Esophagus (tissue), 2 donors: ENCODE results near the gene C1orf210. TPM values are rescaled to one million over a fixed set of nuclear protein-coding genes. Genes with fewer than 3 reads are reported as not detected.

Experiments
- H3K27ac ChIP-seq, 2 donors: one replicate each; pipeline ENCODE4 v1.5.1; 2013; ENCODE audit warnings: low read depth in 2 of 2, mild to moderate bottlenecking in 2 of 2, inconsistent platforms in 1 of 2, low read length in 1 of 2, moderate library complexity in 1 of 2
- H3K27me3 ChIP-seq, 2 donors: one replicate each; pipeline ENCODE4 v1.6.1; 2013; ENCODE audit warnings: low read length in 2 of 2, control low read depth in 1 of 2, mild to moderate bottlenecking in 1 of 2; ENCODE audit not compliant: insufficient read depth in 2 of 2, control insufficient read depth in 1 of 2
- H3K36me3 ChIP-seq, 2 donors: one replicate each; pipeline ENCODE4 v1.6.1; 2013; ENCODE audit warnings: low read length in 1 of 2; ENCODE audit not compliant: control insufficient read depth in 2 of 2, insufficient read depth in 2 of 2
- H3K4me1 ChIP-seq, 2 donors: one replicate each; pipeline ENCODE4 v1.6.1; 2013; ENCODE audit warnings: low read length in 1 of 2; ENCODE audit not compliant: control insufficient read depth in 2 of 2, insufficient read depth in 2 of 2
- H3K4me3 ChIP-seq, 2 donors: one replicate each; pipeline ENCODE4 v1.5.1; 2013; ENCODE audit warnings: low read length in 2 of 2, mild to moderate bottlenecking in 2 of 2, low read depth in 1 of 2, moderate library complexity in 1 of 2
- H3K9me3 ChIP-seq, 2 donors: one replicate each; pipeline ENCODE4 v1.6.1; 2013; ENCODE audit warnings: mild to moderate bottlenecking in 2 of 2, low read depth in 1 of 2, low read length in 1 of 2, moderate library complexity in 1 of 2; ENCODE audit not compliant: control insufficient read depth in 2 of 2, insufficient read depth in 1 of 2
- WGBS, 2 donors: extraction: QIAGEN DNeasy Blood & Tissue Kit; methylation state at CpG; one replicate each; pipeline ENCODE4 v1.1.7; 2013; 5-methylcytosine and 5-hydroxymethylcytosine counted together
- polyA plus RNA-seq, 2 donors: library from polyadenylated mRNA; stranded (reverse); fragments of 200-250 nt; gene quantifications; one replicate each; pipeline ENCODE4 v1.2.3, GENCODE V29; 2013
- donor health status: healthy with polysubstance abuse.
- donor health status: Bipolar disorder and iron deficiency.

Gene C1orf210
- polyA plus RNA-seq, 2 donors: 9.1 to 16.7 TPM

DNA sequence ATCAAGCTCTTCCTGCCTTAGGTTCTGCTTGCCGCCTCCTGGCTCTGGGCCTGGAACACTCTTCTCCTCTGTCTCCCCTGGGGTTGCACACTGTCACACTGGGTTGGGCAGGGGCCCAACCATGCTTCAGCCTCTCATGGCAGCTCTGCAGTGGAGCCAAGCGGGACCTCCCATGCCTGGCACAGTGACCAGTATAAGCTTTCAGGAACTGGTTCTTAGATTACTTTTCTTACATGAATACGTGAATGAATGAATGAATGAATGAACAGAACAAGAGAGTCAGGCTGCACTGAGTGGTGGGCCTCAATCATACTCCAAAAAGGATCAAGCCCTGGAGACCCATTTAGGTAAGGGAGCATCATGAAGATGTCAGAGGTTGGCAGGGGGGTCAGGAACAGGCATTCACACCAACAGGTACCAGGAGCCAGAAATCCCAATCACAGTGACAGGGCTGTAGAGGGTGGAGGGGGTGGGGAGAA is 46.4 kb downstream of the C1orf210 start:
- WGBS, 2 donors: 77 to 82% methylated on average over 3 of the region's 3 CpGs
- H3K4me3 ChIP-seq: no peak overlapping the region
- no peaks in the 10 kb centered on the region for H3K27me3 ChIP-seq
- H3K36me3 ChIP-seq: no peaks in the 10 kb centered on the region
- H3K9me3 ChIP-seq: no peaks in the 10 kb centered on the region
- no peak overlapping the region for H3K27ac ChIP-seq
- H3K4me1 ChIP-seq: no peaks in the 10 kb centered on the region

DNA sequence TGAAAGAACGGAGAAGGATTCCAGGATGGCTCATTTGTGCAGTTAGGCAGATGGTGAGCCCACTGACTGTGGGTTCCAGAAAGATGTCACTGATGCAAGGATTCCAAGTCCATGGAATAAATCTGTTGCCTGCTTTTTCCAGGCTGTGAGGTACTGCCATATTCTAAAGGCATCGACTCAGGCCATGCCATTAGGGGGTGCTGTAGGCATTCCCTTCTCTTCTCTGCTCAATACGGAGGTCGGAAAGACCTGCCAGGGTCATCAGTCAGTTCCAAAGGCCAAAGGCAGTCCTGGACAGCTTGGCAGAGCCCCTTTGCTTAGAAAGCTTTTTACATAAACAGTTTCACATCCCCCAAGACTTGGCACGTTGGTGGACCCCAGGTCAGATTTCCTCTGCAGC is 47.3 kb downstream of the C1orf210 start:
- no peaks in the 10 kb centered on the region for H3K9me3 ChIP-seq
- WGBS, 2 donors: 15 to 22% methylated on average over 5 of the region's 5 CpGs
- no peak overlapping the region for H3K4me3 ChIP-seq
- H3K27ac ChIP-seq: no peak overlapping the region
- no peaks in the 10 kb centered on the region for H3K36me3 ChIP-seq
- H3K4me1 ChIP-seq: no peaks in the 10 kb centered on the region
- no peaks in the 10 kb centered on the region for H3K27me3 ChIP-seq

DNA sequence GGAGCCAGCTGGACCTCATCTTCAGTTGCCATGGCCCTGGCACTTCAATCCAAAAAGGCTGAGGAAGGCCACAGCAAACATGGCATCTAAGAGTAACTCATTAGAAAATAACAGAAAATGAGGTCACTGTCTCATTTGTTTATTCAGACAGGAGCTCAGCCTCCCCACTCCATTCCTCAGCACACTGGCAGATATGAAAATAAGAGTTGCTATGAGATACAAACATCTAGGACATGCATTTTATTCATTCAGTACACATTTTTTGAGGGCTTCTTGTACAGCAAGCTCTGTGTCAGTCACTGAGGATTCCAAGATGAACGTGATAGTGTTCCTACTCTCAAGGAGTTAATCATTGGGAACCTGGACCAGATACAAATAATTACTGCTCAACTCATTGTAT is 48.3 kb downstream of the C1orf210 start:
- Histone ChIP-seq H3K27me3 (no peaks in the 10 kb centered on the region), H3K4me1 (no peaks in the 10 kb centered on the region), H3K27ac (no peak overlapping the region), H3K9me3 (no peaks in the 10 kb centered on the region), H3K36me3 (no peaks in the 10 kb centered on the region), H3K4me3 (no peak overlapping the region)
- WGBS, 2 donors: 69 to 75% methylated on average over 1 of the region's 1 CpG

DNA sequence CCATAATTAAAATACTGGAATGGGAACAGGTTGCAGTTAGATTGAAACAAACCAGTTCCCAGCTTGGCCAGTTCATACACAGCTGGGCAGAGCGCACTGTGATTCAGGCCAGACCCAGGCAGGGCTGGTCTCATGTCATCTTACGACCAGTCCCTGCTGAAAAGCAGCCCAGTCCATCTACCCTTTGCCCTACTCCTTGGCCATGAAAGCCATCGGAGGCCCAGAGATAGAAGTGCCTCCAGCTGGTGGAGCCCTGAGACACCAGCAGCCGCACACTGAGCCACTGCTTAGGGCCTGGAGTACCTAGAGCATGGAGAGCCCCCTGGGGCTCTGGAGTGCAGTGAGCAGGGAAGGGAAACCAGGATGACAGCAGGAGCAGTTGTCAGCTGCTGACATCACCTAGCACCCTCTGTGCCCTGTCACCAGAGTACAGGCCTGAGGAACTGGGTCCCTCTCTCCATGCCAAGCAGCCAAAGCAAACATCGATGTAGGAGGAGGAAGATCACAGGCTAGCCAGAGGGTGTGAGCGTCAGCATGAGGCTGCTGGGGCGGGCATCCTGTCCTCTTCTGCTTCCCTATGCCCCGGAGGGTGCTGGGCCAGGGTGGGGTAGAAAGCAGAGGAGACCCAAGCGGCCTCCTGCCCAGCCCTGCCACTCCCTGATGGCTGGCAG is 49.8 kb downstream of the C1orf210 start:
- WGBS, 2 donors: 68 to 71% methylated on average over 9 of the region's 9 CpGs
- Histone ChIP-seq H3K27ac (no peak overlapping the region), H3K4me1 (no peaks in the 10 kb centered on the region)

DNA sequence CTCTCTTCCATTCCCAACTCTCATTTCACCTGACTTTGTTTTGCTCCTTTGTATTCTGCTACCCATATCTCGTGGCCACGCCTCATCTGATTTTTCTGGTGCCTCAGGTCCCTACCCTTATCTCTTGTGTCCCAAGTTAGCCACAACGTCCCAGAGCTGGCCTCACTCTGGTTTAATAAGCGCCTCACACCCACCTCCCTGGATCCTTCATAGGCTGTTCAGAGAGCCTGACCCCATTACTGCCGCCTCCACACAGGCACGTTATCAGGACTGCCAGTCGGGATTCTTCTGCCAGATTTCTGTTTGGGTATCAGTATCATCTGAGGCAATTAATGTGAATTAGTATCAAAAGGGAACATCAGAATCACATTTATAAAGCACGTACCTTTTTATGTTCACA is 50.3 kb downstream of the C1orf210 start:
- Histone ChIP-seq H3K27ac (no peak overlapping the region), H3K4me3 (no peak overlapping the region), H3K36me3 (no peaks in the 10 kb centered on the region), H3K27me3 (no peaks in the 10 kb centered on the region), H3K4me1 (no peaks in the 10 kb centered on the region), H3K9me3 (no peaks in the 10 kb centered on the region)
- WGBS, 2 donors: 74 to 85% methylated on average over 8 of the region's 8 CpGs

More for the DNA sequence above, 49.8 kb downstream of the C1orf210 start:
- Histone ChIP-seq H3K4me3 (no peak overlapping the region), H3K9me3 (no peaks in the 10 kb centered on the region), H3K36me3 (no peaks in the 10 kb centered on the region), H3K27me3 (no peaks in the 10 kb centered on the region)

DNA sequence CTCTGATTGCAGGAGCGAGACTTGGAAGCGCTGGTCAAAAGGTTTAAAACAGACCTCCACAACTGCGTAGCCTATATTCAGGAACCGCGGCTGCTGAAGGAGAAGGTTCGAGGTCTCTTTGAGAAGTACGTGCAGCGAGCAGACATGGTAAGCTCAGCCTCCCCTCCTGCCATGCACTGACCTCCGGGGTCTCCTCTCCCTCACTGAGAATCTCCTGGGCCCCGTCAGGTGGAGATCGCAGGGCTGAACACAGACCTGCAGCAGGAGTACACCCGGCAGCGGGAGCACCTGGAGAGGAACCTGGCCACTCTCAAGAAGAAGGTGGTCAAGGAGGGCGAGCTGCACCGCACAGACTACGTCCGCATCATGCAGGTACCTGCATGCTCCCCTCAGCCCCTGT is 51.1 kb downstream of the C1orf210 start:
- 94 to 95% methylated on average over 17 of the region's 17 CpGs for WGBS, 2 donors
- Histone ChIP-seq H3K27ac (no peak overlapping the region), H3K4me1 (no peaks in the 10 kb centered on the region), H3K9me3 (no peaks in the 10 kb centered on the region), H3K4me3 (no peak overlapping the region), H3K36me3 (no peaks in the 10 kb centered on the region), H3K27me3 (no peaks in the 10 kb centered on the region)

DNA sequence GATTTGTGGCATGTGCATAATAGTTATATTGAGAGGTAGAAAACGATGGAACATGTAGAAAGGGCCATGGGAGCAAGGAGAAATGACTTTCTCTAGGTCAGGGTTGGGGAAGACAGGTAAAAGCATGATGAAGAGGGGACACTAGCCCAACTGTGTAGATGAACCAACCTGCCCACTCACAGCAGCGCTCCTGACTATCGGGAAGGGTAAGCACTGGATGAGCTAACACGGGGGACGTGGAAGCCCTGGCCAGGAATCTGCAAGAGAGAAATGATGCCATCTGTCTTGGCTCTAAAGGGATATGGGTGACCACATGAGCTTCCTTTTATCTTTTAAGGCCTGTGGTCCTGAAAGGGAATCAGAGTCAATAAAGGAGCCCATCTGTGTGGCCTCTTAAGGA is 51.8 kb downstream of the C1orf210 start:
- WGBS, 2 donors: 91 to 93% methylated on average over 5 of the region's 5 CpGs
- no peak overlapping the region for H3K4me3 ChIP-seq
- H3K36me3 ChIP-seq: no peaks in the 10 kb centered on the region
- no peak overlapping the region for H3K27ac ChIP-seq
- no peaks in the 10 kb centered on the region for H3K27me3 ChIP-seq
- H3K9me3 ChIP-seq: no peaks in the 10 kb centered on the region
- H3K4me1 ChIP-seq: no peaks in the 10 kb centered on the region

DNA sequence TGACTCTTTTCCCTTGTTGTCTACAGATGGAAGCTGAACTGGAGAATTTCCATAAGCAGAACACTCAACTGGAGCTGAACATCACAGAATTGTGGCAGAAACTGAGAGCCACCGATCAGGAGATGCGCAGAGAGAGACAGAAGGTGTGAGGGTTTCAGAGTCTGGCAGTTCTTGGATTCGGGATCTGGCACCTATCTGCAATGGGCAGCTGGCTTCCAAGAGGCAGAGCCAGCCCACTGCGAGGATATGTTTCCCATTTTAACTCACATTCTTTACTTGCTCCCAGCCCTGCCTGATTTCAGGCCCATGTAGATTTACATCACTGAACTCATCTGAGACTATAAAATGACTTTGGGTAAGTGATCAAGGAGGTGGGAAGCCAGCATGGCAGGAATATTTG is 52.9 kb downstream of the C1orf210 start:
- Histone ChIP-seq H3K27me3 (no peaks in the 10 kb centered on the region), H3K36me3 (no peaks in the 10 kb centered on the region), H3K27ac (no peak overlapping the region), H3K9me3 (no peaks in the 10 kb centered on the region), H3K4me1 (no peaks in the 10 kb centered on the region), H3K4me3 (no peak overlapping the region)
- WGBS, 2 donors: 87 to 90% methylated on average over 4 of the region's 4 CpGs

DNA sequence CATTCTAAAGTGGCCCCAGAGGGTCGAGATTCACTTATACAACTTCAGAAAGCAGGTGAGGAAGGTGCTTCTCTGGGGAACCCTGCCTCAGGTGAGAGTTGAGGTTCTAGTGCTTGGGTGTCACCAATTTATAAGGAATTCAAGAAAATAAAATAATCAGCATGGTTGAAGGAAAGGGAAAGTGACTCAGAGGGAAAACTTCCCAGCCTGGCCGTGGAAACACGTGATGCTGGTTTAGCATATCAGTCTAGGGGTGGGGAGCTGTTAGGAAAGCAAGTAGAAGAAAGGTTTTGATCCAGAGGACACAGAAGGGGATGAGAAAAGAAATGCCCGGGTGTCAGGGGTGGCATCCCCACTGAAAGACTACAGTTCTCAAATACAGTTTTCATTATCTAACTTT is 53.3 kb downstream of the C1orf210 start:
- 42 to 48% methylated on average over 4 of the region's 4 CpGs for WGBS, 2 donors
- H3K4me1 ChIP-seq: peaks cover 0 to under 1% of the 10 kb centered on the region in 2 donors
- H3K27ac ChIP-seq: no peak overlapping the region
- no peaks in the 10 kb centered on the region for H3K27me3 ChIP-seq
- H3K36me3 ChIP-seq: no peaks in the 10 kb centered on the region
- H3K4me3 ChIP-seq: no peak overlapping the region
- no peaks in the 10 kb centered on the region for H3K9me3 ChIP-seq
